ENCODE data around the gene SCIMP.
"Not testable (repeated sequence)": the region's sequence is repeated elsewhere in the genome, so short reads cannot be mapped to it uniquely, and the experiment has no call there.

The SCIMP gene

GRCh38 chr17:5237541-5238016, 2.9 kb upstream of the SCIMP start:
- peak; percentile 72 for DNase-seq

- no peak for DNase-seq
Measured at GRCh38 chr17:5236938-5237540, 2.4 kb upstream of the SCIMP start.

- DNase-seq, result not testable (repeated sequence)
Measured at GRCh38 chr17:5233492-5233891, 1.2 kb downstream of the SCIMP start.

GRCh38 chr17:5226940-5227878, 7.5 kb downstream of the SCIMP start:
- DNase-seq, result no peak

GRCh38 chr17:5225668-5226457, 8.8 kb downstream of the SCIMP start:
- DNase-seq, result no peak

GRCh38 chr17:5221912-5222311, 12.7 kb downstream of the SCIMP start:
- DNase-seq, result not testable (repeated sequence)

GRCh38 chr17:5220074-5220473, 14.6 kb downstream of the SCIMP start:
- DNase-seq, result no peak

- DNase-seq, result no peak
Measured at GRCh38 chr17:5219536-5219935, 15.1 kb downstream of the SCIMP start.

GRCh38 chr17:5217562-5217961, 17.1 kb downstream of the SCIMP start:
- not testable (repeated sequence) for DNase-seq

- DNase-seq, result no peak
Measured at GRCh38 chr17:5211458-5211857, 23.2 kb downstream of the SCIMP start.

GRCh38 chr17:5210614-5211252, 23.9 kb downstream of the SCIMP start:
- no peak for DNase-seq

GRCh38 chr17:5210091-5210490, 24.6 kb downstream of the SCIMP start:
- DNase-seq, result no peak

GRCh38 chr17:5209396-5209795, 25.3 kb downstream of the SCIMP start:
- DNase-seq, result no peak

- DNase-seq, result no peak
Measured at GRCh38 chr17:5203908-5204294, 30.8 kb downstream of the SCIMP start.

- no peak for DNase-seq
Measured at GRCh38 chr17:5203178-5203907, 31.3 kb downstream of the SCIMP start.

- DNase-seq, result no peak
Measured at GRCh38 chr17:5201011-5201410, 33.6 kb downstream of the SCIMP start.

GRCh38 chr17:5200360-5200759, 34.3 kb downstream of the SCIMP start:
- no peak for DNase-seq

- no peak for DNase-seq
Measured at GRCh38 chr17:5198472-5198871, 36.2 kb downstream of the SCIMP start.

GRCh38 chr17:5194346-5194745, 40.3 kb downstream of the SCIMP start:
- no peak for DNase-seq

GRCh38 chr17:5191541-5192417, 42.9 kb downstream of the SCIMP start, which contains the start of gene ZNF594:
Gene ZNF594 (minus strand): TSS chr17:5191868. CDS start chr17:5184256, 7,612 bp downstream.
- DNase-seq, result peak; percentile 95

GRCh38 chr17:5184288-5184687, 50.4 kb downstream of the SCIMP start:
- DNase-seq, result no peak
